ENCODE results near the gene FARS2. TPM values are rescaled to one million over a fixed set of nuclear protein-coding genes. Genes with fewer than 3 reads are reported as not detected.
"Not testable (repeated sequence)": the region's sequence is repeated elsewhere in the genome, so short reads cannot be mapped to it uniquely, and the experiment has no call there.

FARS2 gene
- total RNA-seq, 2 donors from 2014 or later, result 8.2 to 29.0 TPM

DNA sequence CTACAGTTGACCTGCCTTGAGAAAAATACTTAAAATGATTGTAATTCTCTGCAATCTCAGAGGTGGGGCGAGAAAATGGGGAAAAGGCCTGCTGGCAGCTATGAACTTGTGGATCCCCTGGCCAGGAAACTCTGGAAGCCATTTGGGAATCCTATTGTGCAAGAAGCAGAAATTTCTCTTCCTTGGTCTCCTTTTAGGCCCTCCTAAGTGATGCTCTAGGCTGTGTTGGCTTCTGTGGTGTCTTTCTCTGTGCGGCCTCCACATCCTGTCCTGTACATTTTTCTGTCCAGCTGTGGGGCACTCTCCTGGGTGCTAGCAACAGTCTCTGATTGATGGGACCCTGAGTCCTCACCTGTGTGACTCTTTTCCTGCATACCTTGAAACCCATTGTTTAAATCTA is 290.9 kb downstream of the FARS2 start:
- no peak overlapping the region for H3K27ac Mint-ChIP-seq
- DNase-seq (ENCODE audit: low spot score in 2 of 2) (no peak), ATAC-seq (no peak)
- H3K36me3 Mint-ChIP-seq, result peaks cover 27 to 34% of the 10 kb centered on the region in 2 donors
- H3K9me3 Mint-ChIP-seq, result peaks cover 17 to 23% of the 10 kb centered on the region in 2 donors

DNA sequence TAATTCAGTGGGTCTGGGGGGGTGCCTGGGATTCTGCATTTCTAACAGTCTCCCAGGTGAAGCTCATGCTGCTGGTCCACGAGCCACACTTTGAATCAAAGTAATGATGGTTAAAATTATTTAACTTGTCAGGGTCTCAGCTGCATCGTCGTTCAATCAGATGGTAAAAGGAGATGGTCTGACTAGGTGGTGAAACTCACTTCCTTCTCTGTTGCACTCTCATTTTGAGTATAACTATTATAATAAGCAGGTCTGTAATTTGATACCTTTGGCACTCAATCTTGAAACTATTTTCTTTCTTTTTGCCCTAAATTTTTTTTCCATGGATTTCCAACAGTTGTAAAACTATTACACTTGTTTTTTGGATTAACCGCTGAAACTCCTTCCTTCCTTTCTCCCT is 292.5 kb downstream of the FARS2 start:
- Mint-ChIP-seq H3K36me3 (peaks cover 18 to 27% of the 10 kb centered on the region in 2 donors), H3K9me3 (peaks cover 11 to 23% of the 10 kb centered on the region in 2 donors), H3K27ac (no peak overlapping the region)
- no peak for DNase-seq (ENCODE audit: low spot score in 2 of 2)
- no peak for ATAC-seq

DNA sequence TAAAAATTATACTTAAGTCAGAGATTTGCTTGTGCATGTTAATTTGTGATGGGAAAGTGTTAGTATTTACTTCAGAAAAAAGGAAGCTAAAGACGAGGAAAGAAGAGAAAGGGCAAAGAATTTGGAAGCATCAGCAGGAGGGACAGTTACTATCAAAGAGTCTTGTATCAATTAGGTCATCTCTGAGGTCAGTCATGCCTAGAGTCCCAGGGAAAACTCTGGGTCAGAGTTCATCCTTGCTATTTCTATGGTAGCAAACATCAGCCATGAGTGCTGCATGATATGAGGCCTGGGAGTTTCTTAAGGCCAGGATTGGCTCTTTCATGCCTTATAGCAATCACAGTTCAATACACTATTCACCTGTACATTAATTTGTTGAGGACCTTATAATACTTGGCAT is 292.9 kb downstream of the FARS2 start:
- ATAC-seq (no peak), DNase-seq (ENCODE audit: low spot score in 2 of 2) (no peak)
- peaks cover 11 to 23% of the 10 kb centered on the region in 2 donors for H3K9me3 Mint-ChIP-seq
- no peak overlapping the region for H3K27ac Mint-ChIP-seq
- peaks cover 18 to 28% of the 10 kb centered on the region in 2 donors for H3K36me3 Mint-ChIP-seq

DNA sequence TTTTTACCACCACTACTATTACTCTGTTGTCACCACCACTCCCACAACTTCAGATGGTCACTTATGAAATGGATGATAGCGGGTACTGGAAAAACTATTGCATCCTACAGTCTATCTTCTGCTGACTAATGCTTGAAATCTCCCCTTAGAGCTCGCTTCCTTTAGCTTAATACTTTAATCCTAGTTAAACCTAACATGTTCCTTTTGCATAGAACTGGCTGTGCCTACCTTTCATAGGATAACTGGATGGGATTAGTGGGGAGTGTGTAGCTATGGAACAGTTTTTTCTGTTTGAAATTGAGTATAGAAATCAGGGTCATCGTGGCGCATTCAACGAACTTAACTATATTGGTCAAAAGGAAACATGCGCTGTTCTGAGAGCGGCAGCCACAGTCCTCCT is 294.7 kb downstream of the FARS2 start:
- no peak for DNase-seq (ENCODE audit: low spot score in 2 of 2)
- Mint-ChIP-seq H3K27ac (no peak overlapping the region), H3K36me3 (peaks cover 10 to 15% of the 10 kb centered on the region in 2 donors), H3K9me3 (peaks cover 3 to 9% of the 10 kb centered on the region in 2 donors)
- no peak for ATAC-seq

DNA sequence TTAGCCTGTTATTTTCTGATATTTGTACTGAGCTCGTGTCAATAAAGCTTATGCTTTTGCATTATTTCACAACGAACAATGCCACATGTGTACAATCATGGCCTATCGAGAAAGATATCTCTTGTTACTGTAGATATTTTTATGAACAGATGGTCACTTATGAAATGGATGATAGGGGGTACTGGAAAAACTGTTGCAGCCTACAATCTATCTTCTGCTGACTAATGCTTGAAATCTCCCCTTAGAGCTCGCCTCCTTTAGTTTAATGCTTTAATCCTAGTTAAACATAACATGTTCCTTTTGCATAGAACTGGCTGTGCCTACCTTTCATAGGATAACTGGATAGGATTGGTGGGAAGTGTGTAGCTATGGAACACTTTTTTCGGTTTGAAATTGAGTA is 296.2 kb downstream of the FARS2 start:
- no peak for DNase-seq (ENCODE audit: low spot score in 2 of 2)
- no peak for ATAC-seq
- H3K36me3 Mint-ChIP-seq, result peaks cover 4 to 12% of the 10 kb centered on the region in 2 donors
- no peak overlapping the region for H3K27ac Mint-ChIP-seq
- peaks cover 0 to 4% of the 10 kb centered on the region in 2 donors for H3K9me3 Mint-ChIP-seq

DNA sequence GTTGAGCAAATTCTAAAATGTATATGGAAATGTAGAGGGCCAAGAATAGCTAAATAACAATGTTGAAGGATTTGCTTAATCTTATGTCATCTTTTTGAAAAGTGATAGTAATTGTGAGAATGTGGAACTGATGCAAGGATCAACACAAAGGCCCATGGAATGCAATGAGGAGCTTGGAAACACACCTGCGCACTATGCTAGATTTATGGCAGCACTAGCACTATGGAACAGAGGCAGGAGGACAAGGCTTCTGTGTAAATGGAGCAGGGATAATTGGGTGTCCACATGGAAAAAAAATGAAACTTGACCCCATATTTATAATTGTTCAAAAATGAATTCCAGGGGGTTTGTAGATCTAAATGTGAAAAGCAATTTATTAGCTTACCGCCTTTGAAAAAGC is 298.3 kb downstream of the FARS2 start:
- no peak overlapping the region for H3K27ac Mint-ChIP-seq
- peaks cover 0 to 4% of the 10 kb centered on the region in 2 donors for H3K9me3 Mint-ChIP-seq
- no peak for DNase-seq (ENCODE audit: low spot score in 2 of 2)
- ATAC-seq, result no peak
- peaks cover 11 to 26% of the 10 kb centered on the region in 2 donors for H3K36me3 Mint-ChIP-seq

DNA sequence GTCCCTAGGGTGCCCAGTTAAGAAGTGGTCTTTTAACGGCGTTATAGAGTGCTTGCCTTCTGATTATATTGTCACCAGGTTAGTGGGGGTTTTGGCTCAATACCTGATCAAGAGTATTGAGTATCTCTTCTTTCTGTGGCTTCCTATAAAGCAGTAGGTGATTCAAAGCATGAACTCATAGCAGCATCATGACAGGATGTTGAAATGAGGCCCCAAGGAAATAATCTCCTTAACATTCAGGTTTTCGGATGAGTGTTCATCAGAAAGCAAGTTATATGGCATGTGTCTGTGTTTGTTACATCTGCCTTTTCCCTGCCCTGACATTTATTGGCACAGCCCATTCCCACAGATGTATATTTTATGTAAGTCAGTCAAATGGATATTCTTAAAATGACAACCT is 301.0 kb downstream of the FARS2 start:
- Mint-ChIP-seq H3K36me3 (peaks cover 10 to 30% of the 10 kb centered on the region in 2 donors), H3K9me3 (peaks cover 0 to 5% of the 10 kb centered on the region in 2 donors), H3K27ac (no peak overlapping the region)
- DNase-seq (ENCODE audit: low spot score in 2 of 2), result no peak
- peak in 1 of 2 donors; percentile 70 for ATAC-seq

DNA sequence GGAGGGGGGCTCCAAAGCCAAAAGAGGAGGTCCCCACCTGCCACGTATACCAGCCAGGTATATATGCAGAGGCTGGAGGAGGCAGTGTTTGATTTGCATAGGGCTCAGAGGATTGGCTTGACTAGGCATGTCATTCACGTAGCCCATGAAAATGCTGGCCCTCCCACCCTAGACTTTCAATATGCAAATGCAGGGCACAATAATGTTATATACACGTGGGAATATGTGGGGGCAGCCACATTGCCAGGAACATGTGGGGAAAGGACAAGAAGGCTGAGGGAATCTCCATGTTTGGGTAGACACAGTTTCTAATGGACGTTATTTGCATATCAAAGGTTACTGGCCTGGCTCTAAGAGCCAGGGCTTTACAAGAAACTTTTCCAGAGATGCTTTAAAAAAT is 301.8 kb downstream of the FARS2 start:
- no peak for DNase-seq (ENCODE audit: low spot score in 2 of 2)
- Mint-ChIP-seq H3K36me3 (peaks cover 10 to 30% of the 10 kb centered on the region in 2 donors), H3K9me3 (peaks cover 3 to 7% of the 10 kb centered on the region in 2 donors), H3K27ac (no peak overlapping the region)
- no peak for ATAC-seq

DNA sequence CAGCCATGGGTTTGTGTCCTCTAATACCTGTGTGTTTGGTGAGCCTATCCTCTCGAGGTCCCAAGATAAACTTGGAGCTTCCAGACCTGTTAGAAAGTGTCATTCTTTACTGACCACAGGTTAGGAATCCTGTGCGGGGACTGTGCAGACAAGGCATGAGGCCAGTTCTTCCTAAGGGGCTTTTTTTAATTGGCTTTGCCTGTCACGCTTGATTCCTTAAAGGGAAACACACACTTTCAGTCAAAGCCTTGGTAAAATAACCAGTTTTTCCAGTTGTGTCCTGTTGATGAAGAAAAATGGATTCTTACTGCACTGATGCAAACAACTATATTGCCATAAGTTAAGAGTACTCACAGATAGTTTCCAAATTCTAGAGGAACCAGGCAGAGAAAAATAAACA is 303.4 kb downstream of the FARS2 start:
- not testable (repeated sequence) for DNase-seq (ENCODE audit: low spot score in 2 of 2); H3K27ac Mint-ChIP-seq; ATAC-seq
- Mint-ChIP-seq H3K36me3 (peaks cover 10 to 31% of the 10 kb centered on the region in 2 donors), H3K9me3 (peaks cover 4 to 16% of the 10 kb centered on the region in 2 donors)

DNA sequence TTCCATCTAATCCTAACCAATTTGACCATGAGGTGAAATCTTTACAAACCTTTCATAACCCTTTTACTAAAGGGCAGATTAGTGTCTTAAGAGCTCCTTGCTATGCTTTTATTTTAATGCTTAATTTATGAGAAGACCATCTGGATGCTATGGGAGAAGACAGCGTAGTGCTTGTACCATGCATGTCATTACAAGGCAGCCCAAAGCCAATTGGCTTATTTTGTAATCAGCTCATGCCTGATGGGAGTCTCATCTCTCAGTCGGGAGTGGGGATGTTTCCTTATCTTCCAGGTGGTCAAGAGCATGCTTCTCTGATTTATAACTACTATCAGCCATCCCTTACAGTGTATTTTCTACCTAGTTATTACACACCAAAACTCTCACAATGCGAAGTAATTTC is 304.7 kb downstream of the FARS2 start:
- no peak for ATAC-seq
- H3K36me3 Mint-ChIP-seq, result peaks cover 10 to 31% of the 10 kb centered on the region in 2 donors
- H3K9me3 Mint-ChIP-seq, result peaks cover 4 to 16% of the 10 kb centered on the region in 2 donors
- no peak overlapping the region for H3K27ac Mint-ChIP-seq
- DNase-seq (ENCODE audit: low spot score in 2 of 2), result no peak

DNA sequence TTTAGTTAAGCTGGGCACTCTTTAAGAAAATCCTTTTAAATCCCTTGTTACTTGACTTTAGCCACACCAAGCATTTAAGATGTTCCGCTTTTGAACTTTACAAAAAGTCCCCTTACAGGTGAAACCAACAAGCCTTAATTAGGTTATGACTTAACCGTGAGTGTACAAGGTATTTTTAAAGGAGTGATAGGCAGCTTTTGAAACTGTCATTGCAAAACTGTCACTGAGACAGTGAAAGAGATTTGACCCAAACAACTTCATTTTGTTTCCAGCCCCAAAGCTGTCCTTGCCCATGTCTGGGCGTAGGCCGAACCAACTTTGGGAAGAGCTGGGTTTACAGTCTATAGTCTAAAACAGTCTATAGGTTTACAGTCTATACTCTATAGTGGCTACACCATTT is 305.4 kb downstream of the FARS2 start:
- H3K9me3 Mint-ChIP-seq, result peaks cover 5 to 19% of the 10 kb centered on the region in 2 donors
- no peak overlapping the region for H3K27ac Mint-ChIP-seq
- H3K36me3 Mint-ChIP-seq, result peaks cover 10 to 31% of the 10 kb centered on the region in 2 donors
- ATAC-seq (peak in 1 of 2 donors; percentile 48), DNase-seq (ENCODE audit: low spot score in 2 of 2) (no peak)

DNA sequence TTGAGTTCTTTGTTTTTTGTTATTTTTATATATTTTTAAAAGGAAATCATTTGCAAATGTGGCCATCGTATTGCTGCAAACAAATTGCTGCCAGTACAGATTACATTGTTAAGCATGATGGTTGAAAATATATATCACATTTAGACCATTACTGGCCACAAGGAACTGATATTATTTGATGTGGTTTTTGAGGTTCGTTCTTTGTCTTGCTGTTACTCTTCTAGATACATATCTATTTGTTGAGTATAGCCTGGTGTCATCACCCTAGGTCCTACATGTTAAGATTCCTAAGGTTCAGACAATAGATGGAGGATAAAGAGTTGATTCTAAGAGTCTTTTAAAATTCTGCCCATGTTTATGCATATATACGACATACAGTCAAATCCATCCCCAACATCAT is 306.0 kb downstream of the FARS2 start:
- Mint-ChIP-seq H3K27ac (no peak overlapping the region), H3K9me3 (peaks cover 8 to 26% of the 10 kb centered on the region in 2 donors), H3K36me3 (peaks cover 10 to 28% of the 10 kb centered on the region in 2 donors)
- no peak for DNase-seq (ENCODE audit: low spot score in 2 of 2)
- ATAC-seq, result no peak

DNA sequence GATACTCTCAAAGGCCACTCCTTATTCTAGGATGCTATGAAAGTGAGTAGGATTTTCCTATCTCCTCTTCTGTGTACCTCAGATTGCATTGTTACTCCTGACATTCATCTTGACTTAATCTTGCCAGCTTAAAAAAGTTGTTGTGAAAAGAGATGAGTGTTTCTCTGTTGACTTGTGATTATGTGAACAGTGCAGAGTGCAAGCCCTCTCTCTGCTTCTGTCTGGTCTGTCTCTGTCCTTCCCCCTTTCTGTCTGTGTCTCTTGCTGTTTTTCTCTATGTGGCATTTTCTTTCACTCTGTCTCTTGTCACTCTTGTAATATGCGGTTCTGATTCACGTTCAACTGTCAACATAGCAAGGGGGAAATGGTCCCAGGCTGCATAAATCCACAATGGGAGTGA is 306.6 kb downstream of the FARS2 start:
- peaks cover 14 to 28% of the 10 kb centered on the region in 2 donors for H3K36me3 Mint-ChIP-seq
- no peak overlapping the region for H3K27ac Mint-ChIP-seq
- no peak for DNase-seq (ENCODE audit: low spot score in 2 of 2)
- peaks cover 8 to 26% of the 10 kb centered on the region in 2 donors for H3K9me3 Mint-ChIP-seq
- ATAC-seq, result peak in 1 of 2 donors; percentile 55

DNA sequence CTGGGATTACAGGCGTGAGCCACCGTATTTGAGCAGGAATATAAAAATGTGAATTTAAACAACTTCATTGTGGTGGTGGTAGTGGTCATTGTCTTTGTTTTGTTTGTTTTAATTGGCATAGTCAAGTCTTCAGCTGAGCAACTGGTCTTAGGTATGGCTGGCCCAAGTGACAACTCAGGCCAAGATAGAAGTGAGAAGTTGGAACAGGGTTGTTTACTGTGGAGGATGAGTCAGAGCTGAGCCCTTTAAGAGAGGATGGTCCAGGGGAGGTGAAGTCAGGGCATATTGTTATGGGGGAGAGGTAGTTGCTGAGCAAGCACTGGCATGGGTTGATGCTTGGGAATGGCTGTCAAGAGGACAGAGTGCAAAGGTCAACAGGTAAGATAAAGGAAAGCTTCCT is 308.2 kb downstream of the FARS2 start:
- no peak overlapping the region for H3K27ac Mint-ChIP-seq
- DNase-seq (ENCODE audit: low spot score in 2 of 2) (no peak), ATAC-seq (no peak)
- H3K36me3 Mint-ChIP-seq, result peaks cover 19 to 30% of the 10 kb centered on the region in 2 donors
- H3K9me3 Mint-ChIP-seq, result peaks cover 17 to 26% of the 10 kb centered on the region in 2 donors

DNA sequence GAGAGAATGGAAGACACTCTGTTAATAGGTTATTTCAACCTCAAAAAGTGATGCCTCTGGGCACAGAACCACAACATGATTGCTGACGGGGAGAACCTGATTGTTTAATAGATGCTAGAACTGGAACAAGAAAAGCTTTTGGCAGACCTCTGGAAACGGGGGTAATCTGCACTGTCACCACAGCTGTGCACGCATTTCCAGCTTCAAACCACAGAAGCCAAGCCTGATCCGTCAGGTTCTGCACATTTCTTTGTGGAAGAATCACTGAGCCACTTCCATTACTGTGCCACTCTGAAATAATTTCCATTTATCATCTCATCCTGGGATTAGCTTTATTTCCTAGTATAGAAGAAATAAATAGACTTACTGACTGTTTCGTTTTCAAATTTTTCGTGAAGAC is 309.3 kb downstream of the FARS2 start:
- DNase-seq (ENCODE audit: low spot score in 2 of 2), result no peak
- Mint-ChIP-seq H3K9me3 (peaks cover 17 to 26% of the 10 kb centered on the region in 2 donors), H3K27ac (no peak overlapping the region), H3K36me3 (peaks cover 23 to 25% of the 10 kb centered on the region in 2 donors)
- ATAC-seq, result no peak

DNA sequence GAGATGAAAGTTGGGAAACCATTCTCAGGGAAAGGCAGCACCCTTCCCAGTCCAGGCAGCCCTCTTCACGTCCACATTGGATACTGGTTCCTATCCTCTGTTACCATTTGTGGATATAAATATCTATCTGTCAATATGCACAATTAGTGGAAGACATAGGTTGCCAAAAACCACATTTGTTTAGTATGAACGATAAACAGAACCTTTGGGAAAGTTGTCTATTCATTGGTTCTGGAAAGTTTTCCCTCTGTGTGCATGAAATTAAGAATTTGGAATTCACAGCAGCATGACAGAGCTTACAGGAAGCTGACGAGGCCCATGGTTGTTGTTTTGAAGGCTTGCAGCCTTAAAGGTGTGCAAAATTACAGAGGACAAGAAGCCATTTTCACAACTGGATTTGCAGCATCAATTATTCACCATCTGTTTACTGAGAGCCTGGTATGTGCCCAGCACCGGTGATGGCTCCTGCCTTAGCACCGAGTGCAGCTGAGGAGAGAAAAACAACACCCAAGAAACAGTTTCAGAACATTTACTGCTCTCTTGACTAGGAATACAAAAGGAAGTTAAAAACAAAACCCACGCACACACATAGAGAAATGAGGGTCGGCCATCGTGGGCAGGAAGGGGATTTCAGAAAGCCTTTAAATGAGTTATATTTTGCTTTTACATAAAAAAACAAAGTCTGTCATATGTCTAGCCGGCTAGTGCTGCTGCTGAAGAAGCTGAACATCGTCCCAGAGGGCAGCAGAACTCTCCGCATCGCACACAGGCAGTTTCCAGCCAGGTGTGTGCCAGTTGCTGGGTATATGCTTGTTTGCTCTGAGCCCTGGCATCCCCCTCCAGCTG is 319.6 kb downstream of the FARS2 start:
- Mint-ChIP-seq H3K9me3 (peaks cover under 1 to 12% of the 10 kb centered on the region in 2 donors), H3K27ac (peak overlapping the region; percentile 54 to 88), H3K36me3 (peaks cover 0 to 4% of the 10 kb centered on the region in 2 donors)
- DNase-seq (ENCODE audit: low spot score in 2 of 2) (no peak), ATAC-seq (peak in 1 of 2 donors; percentile 32)

DNA sequence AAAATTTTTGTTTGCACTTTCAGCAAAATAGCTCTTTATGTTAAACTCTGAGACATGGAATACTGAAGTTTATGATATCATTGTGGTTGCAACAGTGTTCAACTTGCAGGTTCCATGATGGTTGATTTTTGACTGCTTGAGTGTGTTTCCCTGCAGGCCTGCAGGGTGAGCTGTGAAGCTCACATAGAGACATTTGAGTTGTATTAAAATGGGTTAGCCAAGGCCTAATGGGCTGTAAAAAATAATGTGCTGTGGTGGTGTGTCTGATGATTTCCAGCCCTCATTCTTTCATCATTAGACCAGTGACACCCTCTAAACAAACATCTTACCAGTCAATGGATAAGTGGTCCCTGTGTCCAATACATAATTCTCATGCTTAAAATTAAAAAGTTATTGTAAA is 321.4 kb downstream of the FARS2 start:
- H3K36me3 Mint-ChIP-seq, result peaks cover 6 to 10% of the 10 kb centered on the region in 2 donors
- DNase-seq (ENCODE audit: low spot score in 2 of 2), result no peak
- no peak overlapping the region for H3K27ac Mint-ChIP-seq
- peaks cover 4 to 18% of the 10 kb centered on the region in 2 donors for H3K9me3 Mint-ChIP-seq
- ATAC-seq, result no peak

DNA sequence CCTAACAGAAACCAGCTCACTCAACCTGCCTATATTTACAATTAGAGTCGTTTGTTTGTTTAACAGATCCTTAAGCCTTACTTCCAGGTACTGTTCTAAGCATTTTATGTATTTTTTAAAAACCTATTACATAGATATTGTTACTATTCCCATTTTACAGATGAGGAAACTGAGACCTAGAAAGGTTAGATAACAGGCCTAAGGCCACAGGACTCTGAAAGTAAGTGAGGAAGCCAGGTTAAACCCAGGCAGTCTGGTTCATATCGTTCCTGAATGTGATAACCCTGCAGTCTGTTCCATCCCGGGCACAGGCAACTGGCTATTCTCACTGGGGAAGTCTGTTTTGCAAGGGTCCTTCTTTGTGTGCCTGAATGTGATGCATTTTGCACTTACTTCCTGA is 322.2 kb downstream of the FARS2 start:
- Mint-ChIP-seq H3K36me3 (peaks cover 6 to 10% of the 10 kb centered on the region in 2 donors), H3K9me3 (peaks cover 4 to 20% of the 10 kb centered on the region in 2 donors), H3K27ac (no peak overlapping the region)
- no peak for ATAC-seq
- DNase-seq (ENCODE audit: low spot score in 2 of 2), result no peak

Measured in activated naive CD4-positive, alpha-beta T cell treated with anti-CD3 and anti-CD28 coated beads, Interleukin-2, amount 50 U/mL, for 72 hours (primary cell).